ENCODE measurements around the gene OSBPL6. TPM values are rescaled to one million over a fixed set of nuclear protein-coding genes. Genes with fewer than 3 reads are reported as not detected.
"Not testable (repeated sequence)": the region's sequence is repeated elsewhere in the genome, so short reads cannot be mapped to it uniquely, and the experiment has no call there.

The OSBPL6 gene
- total and polyA plus RNA-seq, 2 donors (not counting 1 experiment from before 2014, with no cell fraction given), result 0.06 TPM; not detected in 1

DNA sequence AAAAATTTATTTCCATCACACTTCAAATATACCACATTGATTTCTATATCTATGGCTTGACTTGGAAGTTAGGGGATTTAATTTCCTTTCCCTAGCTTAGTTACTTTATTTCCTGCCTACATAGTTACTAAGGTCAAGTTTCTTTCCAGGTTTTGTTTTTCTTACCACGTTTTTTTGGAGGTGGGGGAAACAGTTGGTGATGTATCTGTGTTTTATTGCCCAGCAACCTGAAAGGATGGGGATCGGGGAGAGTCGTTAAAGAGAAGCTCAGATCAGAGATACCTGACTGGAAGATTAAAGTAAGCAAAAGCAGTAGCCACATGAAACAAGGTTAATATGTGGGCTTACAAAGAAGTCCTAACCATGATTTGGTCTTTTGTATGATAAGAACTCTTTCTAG, 127.8 kb downstream of the OSBPL6 start:
- Mint-ChIP-seq H3K27ac (no peak overlapping the region), H3K4me3 (no peak overlapping the region), H3K4me1 (no peaks in the 10 kb centered on the region), H3K9me3 (ENCODE audit: insufficient read depth) (no peaks in the 10 kb centered on the region), H3K27me3 (peaks cover 19% of the 10 kb centered on the region)
- intact Hi-C loops (cut with micrococcal nuclease), result no loop called here
- Histone ChIP-seq H3K4me2 (replicated peaks; ENCODE audit: low read depth, low read length, poor library complexity, severe bottlenecking) (no peak overlapping the region), H3K9ac (ENCODE audit: low read length) (no peak overlapping the region), H3K4me1 (ENCODE audit: control insufficient read depth in 2 of 2, insufficient read depth in 2 of 2, low read length in 2 of 2) (no peaks in the 10 kb centered on the region), H3K27ac (ENCODE audit: low read length in 2 of 2) (no peak overlapping the region), H3K36me3 (replicated peaks in 1 of 2; ENCODE audit: control extremely low read depth in 1 of 2, control insufficient read depth in 1 of 2, extremely low read depth in 1 of 2, insufficient read depth in 2 of 2, low read length in 1 of 2) (no peaks in the 10 kb centered on the region), H3K79me2 (ENCODE audit: control insufficient read depth, insufficient read depth, low read length) (no peaks in the 10 kb centered on the region), H3K9me3 (ENCODE audit: control extremely low read depth in 1 of 3, control insufficient read depth in 2 of 3, insufficient read depth in 1 of 3, low read length in 2 of 3) (no peaks in the 10 kb centered on the region), H4K20me1 (ENCODE audit: control insufficient read depth, insufficient read depth, low read length, poor library complexity, severe bottlenecking) (no peaks in the 10 kb centered on the region), H3K27me3 (replicated peaks in 1 of 4; ENCODE audit: control extremely low read depth in 1 of 4, control insufficient read depth in 3 of 4, insufficient read depth in 4 of 4, low read length in 3 of 4) (peaks cover 0 to 4% (median 2%) of the 10 kb centered on the region in 4 experiments), H3K4me3 (ENCODE audit: control extremely low read depth in 1 of 5, extremely low read depth in 1 of 5, insufficient read depth in 1 of 5, low read depth in 2 of 5, low read length in 4 of 5) (no peak overlapping the region), H2AFZ (ENCODE audit: insufficient read depth, low read depth, low read length, poor library complexity, severe bottlenecking) (no peak overlapping the region)
- CTCF ChIA-PET, result no interaction called here
- TF ChIP-seq EZH2 (IDR thresholded peaks at IDR 0.05; ENCODE audit: borderline replicate concordance, insufficient read depth, low read depth, low read length, poor library complexity, severe bottlenecking), result no peak
- TF ChIP-seq, protein P1, sequence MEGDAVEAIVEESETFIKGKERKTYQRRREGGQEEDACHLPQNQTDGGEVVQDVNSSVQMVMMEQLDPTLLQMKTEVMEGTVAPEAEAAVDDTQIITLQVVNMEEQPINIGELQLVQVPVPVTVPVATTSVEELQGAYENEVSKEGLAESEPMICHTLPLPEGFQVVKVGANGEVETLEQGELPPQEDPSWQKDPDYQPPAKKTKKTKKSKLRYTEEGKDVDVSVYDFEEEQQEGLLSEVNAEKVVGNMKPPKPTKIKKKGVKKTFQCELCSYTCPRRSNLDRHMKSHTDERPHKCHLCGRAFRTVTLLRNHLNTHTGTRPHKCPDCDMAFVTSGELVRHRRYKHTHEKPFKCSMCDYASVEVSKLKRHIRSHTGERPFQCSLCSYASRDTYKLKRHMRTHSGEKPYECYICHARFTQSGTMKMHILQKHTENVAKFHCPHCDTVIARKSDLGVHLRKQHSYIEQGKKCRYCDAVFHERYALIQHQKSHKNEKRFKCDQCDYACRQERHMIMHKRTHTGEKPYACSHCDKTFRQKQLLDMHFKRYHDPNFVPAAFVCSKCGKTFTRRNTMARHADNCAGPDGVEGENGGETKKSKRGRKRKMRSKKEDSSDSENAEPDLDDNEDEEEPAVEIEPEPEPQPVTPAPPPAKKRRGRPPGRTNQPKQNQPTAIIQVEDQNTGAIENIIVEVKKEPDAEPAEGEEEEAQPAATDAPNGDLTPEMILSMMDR (IDR thresholded peaks at IDR 0.05), result no peak
- 40% methylated on average over 1 of the region's 3 CpGs for whole genome bisulfite sequencing (ENCODE audit: insufficient coverage)
- POLR2A ChIA-PET, result no interaction called here
- ATAC-seq (ENCODE audit: low read depth), result no peak
- DNase-seq, result no peak

DNA sequence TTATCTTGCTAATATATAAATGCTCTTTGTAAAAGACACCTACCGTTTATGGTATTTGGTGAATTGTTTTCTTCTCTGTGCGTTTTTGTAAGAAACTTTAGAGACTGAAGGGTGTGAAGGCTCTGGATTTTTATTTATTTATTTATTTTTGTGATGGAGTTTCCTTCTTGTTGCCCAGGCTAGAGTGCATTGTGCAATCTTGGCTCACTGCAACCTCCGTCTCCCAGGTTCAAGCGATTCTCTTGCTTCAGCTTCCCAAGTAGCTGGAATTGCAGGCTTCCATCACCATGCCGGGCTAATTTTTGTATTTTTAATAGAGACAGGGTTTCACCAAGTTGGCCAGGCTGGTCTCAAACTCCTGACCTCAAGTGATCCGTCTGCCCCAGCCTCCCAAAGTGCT, 129.0 kb downstream of the OSBPL6 start:
- CTCF ChIA-PET; H3K36me3 ChIP-seq (replicated peaks in 1 of 2; ENCODE audit: control extremely low read depth in 1 of 2, control insufficient read depth in 1 of 2, extremely low read depth in 1 of 2, insufficient read depth in 2 of 2, low read length in 1 of 2); H3K4me1 Mint-ChIP-seq; POLR2A ChIA-PET; H3K27ac ChIP-seq (ENCODE audit: low read length in 2 of 2); H3K9me3 Mint-ChIP-seq (ENCODE audit: insufficient read depth); H2AFZ ChIP-seq (ENCODE audit: insufficient read depth, low read depth, low read length, poor library complexity, severe bottlenecking); H3K79me2 ChIP-seq (ENCODE audit: control insufficient read depth, insufficient read depth, low read length); H3K4me3 ChIP-seq (ENCODE audit: control extremely low read depth in 1 of 5, extremely low read depth in 1 of 5, insufficient read depth in 1 of 5, low read depth in 2 of 5, low read length in 4 of 5); H3K27me3 ChIP-seq (replicated peaks in 1 of 4; ENCODE audit: control extremely low read depth in 1 of 4, control insufficient read depth in 3 of 4, insufficient read depth in 4 of 4, low read length in 3 of 4); H3K4me3 Mint-ChIP-seq; DNase-seq; H3K27ac Mint-ChIP-seq; H3K4me1 ChIP-seq (ENCODE audit: control insufficient read depth in 2 of 2, insufficient read depth in 2 of 2, low read length in 2 of 2); intact Hi-C loops (cut with micrococcal nuclease); H3K4me2 ChIP-seq (replicated peaks; ENCODE audit: low read depth, low read length, poor library complexity, severe bottlenecking); H3K9ac ChIP-seq (ENCODE audit: low read length); ATAC-seq (ENCODE audit: low read depth); H3K9me3 ChIP-seq (ENCODE audit: control extremely low read depth in 1 of 3, control insufficient read depth in 2 of 3, insufficient read depth in 1 of 3, low read length in 2 of 3); H4K20me1 ChIP-seq (ENCODE audit: control insufficient read depth, insufficient read depth, low read length, poor library complexity, severe bottlenecking): not testable (repeated sequence)
- 100% methylated on average over 4 of the region's 6 CpGs for WGBS (ENCODE audit: insufficient coverage)
- H3K27me3 Mint-ChIP-seq, result peaks cover 19% of the 10 kb centered on the region
